ENCODE results near the gene SIL1. TPM values are rescaled to one million over a fixed set of nuclear protein-coding genes. Genes with fewer than 3 reads are reported as not detected.

SIL1 gene
- total and polyA plus RNA-seq, 2 of the 8 experiments (the other 6 are each of a cell fraction or from before 2014, with no cell fraction given): 8.3 to 12.8 TPM

DNA sequence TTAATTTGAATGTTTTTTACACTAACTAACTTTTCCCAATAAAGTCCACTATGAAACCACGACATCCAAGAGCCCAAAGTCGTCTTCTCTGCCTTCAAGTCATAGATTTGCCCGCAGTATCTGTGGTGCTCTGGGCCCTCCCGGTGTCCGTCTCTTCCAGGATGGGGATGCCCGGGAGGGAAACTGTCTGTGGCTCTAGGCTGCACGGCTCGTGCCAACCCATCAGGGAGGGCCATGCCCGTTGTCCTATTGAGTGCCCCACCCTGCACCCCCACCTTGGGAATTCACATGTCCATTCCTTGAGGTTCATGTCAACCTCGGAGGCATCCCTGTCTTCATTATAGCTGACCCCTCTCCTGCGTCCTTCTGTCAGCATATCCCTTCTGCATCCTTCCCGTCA is 263.2 kb downstream of the SIL1 start:
- ChIA-PET POLR2A (ENCODE audit: partially characterized antibody) (no interaction called here), CTCF (ENCODE audit: partially characterized antibody) (interaction anchor here (0.6 to 2.1 kb wide), 6 partner anchors 12 to 292 kb away, joined by 3 to 9 read pairs (median 6); no protein-coding TSS in a partner anchor)
- no peak overlapping the region for H2BK20ac ChIP-seq (ENCODE audit: low read length)
- no peak overlapping the region for H2BK5ac ChIP-seq (ENCODE audit: low read depth, low read length)
- no peak overlapping the region for H2AK5ac ChIP-seq (ENCODE audit: low read depth, low read length)
- no peak overlapping the region for H3K4me2 ChIP-seq (ENCODE audit: insufficient read depth in 1 of 2, low read depth in 2 of 2, low read length in 2 of 2)
- H2BK120ac ChIP-seq (replicated peaks; ENCODE audit: low read depth, low read length): no peak overlapping the region
- no peak overlapping the region for H3K9ac ChIP-seq (replicated peaks in 1 of 4; ENCODE audit: extremely low read depth in 1 of 4, low read depth in 3 of 4, low read length in 3 of 4)
- no peak overlapping the region for H3K18ac ChIP-seq (ENCODE audit: extremely low read depth, low read length)
- H3K4me1 ChIP-seq (replicated peaks in 1 of 4; ENCODE audit: control insufficient read depth in 3 of 4, insufficient read depth in 4 of 4, low read length in 3 of 4): peaks cover 0 to 17% (median 10%) of the 10 kb centered on the region in 4 experiments; a peak in 5 of 7 replicates
- no peak overlapping the region for H4K8ac ChIP-seq (ENCODE audit: extremely low read depth, insufficient read depth, low read length)
- H3K4ac ChIP-seq (replicated peaks; ENCODE audit: insufficient read length, low read depth, low read length): no peak overlapping the region
- no peaks in the 10 kb centered on the region for H3K9me3 ChIP-seq (ENCODE audit: insufficient read depth in 2 of 2, low read depth in 1 of 2, low read length in 1 of 2)
- no peak overlapping the region for H3K27ac ChIP-seq (ENCODE audit: low read depth, low read length)
- no peak for FAIRE-seq
- H4K20me1 ChIP-seq (replicated peaks in 1 of 2; ENCODE audit: control insufficient read depth in 1 of 2, insufficient read depth in 2 of 2, low read length in 2 of 2): peaks cover 0 to 1% of the 10 kb centered on the region in 2 experiments
- H3K79me1 ChIP-seq (ENCODE audit: low read depth, low read length): peaks cover 3% of the 10 kb centered on the region; the same call in 1 of the 2 replicates
- no peaks in the 10 kb centered on the region for H3K23me2 ChIP-seq (ENCODE audit: low read depth, low read length)
- WGBS, 2 experiments (ENCODE audit: extremely low coverage in 1 of 2, insufficient coverage in 1 of 2, insufficient read length in 1 of 2, insufficient replicate concordance in 2 of 2, low coverage in 1 of 2, low lambda C conversion rate in 2 of 2, missing lambda C conversion rate in 1 of 2): 95% methylated on average over 12 of the region's 12 CpGs; no CpG with 5 or more reads in 1 of the 2 experiments
- H3K27me3 ChIP-seq (replicated peaks in 1 of 4; ENCODE audit: control insufficient read depth in 3 of 4, extremely low read depth in 1 of 4, insufficient read depth in 3 of 4, low read length in 3 of 4): no peaks in the 10 kb centered on the region
- no peak overlapping the region for H2BK15ac ChIP-seq (ENCODE audit: low read length)
- no peak overlapping the region for H3K14ac ChIP-seq (ENCODE audit: insufficient read length)
- H3K23ac ChIP-seq (ENCODE audit: insufficient read length): no peak overlapping the region
- no peak overlapping the region for H4K5ac ChIP-seq (ENCODE audit: insufficient read length, low read depth, low read length)
- H4K91ac ChIP-seq (replicated peaks; ENCODE audit: insufficient read length, low read length): no peak overlapping the region
- no peak overlapping the region for H2BK12ac ChIP-seq (ENCODE audit: low read depth, low read length)
- TF ChIP-seq SAP30 (IDR thresholded peaks at IDR 0.05; ENCODE audit: insufficient read depth, insufficient replicate concordance, low read length) (no peak), POLR2A (IDR thresholded peaks at IDR 0.05; ENCODE audit: control extremely low read depth in 1 of 2, low read depth in 2 of 2, low read length in 2 of 2) (0 out of 3 replicates have a peak, but pooled peaks of 1 of the 2 experiments have one; percentile 41)
- H2AFZ ChIP-seq (ENCODE audit: low read length): no peak overlapping the region
- no peak overlapping the region for H3K56ac ChIP-seq (replicated peaks; ENCODE audit: insufficient read length, low read depth, low read length)
- no peak for DNase-seq (ENCODE audit: low read depth in 1 of 2, low spot score in 2 of 2)
- H3K36me3 ChIP-seq (ENCODE audit: control insufficient read depth in 2 of 4, insufficient read depth in 4 of 4, low read length in 3 of 4): peaks cover 25 to 51% (median 36%) of the 10 kb centered on the region in 4 experiments
- H3K79me2 ChIP-seq (ENCODE audit: control insufficient read depth in 1 of 2, insufficient read depth in 2 of 2, low read length in 2 of 2): no peaks in the 10 kb centered on the region
- no peak overlapping the region for H3K4me3 ChIP-seq (ENCODE audit: extremely low read depth in 1 of 4, insufficient read depth in 2 of 4, low read depth in 3 of 4, low read length in 4 of 4)
